Islet precursor cell (in vitro differentiated cells): ENCODE data around the gene C14orf93.
A peak's percentile ranks its signal among the peaks of the same experiment; 100 is the strongest.

Experiments used
- DNase-seq: peaks from one replicate; pipeline ENCODE4 v3.0.0-alpha.2; 2018

C14orf93 gene, protein sequence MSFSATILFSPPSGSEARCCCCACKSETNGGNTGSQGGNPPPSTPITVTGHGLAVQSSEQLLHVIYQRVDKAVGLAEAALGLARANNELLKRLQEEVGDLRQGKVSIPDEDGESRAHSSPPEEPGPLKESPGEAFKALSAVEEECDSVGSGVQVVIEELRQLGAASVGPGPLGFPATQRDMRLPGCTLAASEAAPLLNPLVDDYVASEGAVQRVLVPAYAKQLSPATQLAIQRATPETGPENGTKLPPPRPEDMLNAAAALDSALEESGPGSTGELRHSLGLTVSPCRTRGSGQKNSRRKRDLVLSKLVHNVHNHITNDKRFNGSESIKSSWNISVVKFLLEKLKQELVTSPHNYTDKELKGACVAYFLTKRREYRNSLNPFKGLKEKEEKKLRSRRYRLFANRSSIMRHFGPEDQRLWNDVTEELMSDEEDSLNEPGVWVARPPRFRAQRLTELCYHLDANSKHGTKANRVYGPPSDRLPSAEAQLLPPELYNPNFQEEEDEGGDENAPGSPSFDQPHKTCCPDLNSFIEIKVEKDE

DNA sequence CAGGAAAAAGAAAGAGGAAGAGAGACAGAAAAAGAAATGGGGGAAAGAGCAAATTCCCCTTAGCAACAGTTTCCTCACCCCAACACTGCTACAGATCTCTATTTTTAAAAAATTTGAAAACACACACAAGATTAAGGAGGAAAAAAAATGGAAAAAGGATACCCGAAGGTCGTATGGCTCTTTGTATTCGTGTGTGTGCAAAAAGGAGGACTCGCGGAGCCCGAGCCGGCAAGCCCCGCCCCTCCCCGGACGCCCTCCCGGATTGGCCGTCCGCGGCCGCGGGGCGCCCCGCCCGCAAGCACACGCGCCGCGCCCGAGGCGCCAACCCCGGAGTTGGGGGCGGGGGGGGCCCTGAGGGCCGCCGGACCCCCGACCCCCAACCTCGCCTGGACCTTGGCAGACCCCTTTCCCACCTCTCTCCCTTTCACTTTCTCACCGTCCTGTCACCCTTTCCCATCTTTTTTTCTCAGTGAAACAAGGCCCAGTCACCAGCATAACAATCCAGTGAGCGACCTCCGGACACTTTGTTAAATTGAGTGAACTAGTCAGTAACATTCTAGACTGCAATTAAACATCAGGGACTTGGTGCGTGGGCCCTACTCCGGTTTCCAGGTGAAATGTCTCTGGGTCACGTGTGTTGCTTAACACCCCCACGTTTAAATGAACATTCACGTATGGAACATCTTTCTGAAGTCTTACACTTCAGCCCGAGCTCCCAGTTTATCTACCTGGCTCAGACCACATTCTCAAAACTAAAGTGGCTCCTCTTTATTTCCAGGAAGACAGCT is at the start of gene C14orf93:
TSS of gene C14orf93 (minus strand) at position 205 of the 788 bp plus-strand sequence. CDS start 11,120 bp downstream, outside the sequence.
- DNase-seq, result peak; percentile 78

DNA sequence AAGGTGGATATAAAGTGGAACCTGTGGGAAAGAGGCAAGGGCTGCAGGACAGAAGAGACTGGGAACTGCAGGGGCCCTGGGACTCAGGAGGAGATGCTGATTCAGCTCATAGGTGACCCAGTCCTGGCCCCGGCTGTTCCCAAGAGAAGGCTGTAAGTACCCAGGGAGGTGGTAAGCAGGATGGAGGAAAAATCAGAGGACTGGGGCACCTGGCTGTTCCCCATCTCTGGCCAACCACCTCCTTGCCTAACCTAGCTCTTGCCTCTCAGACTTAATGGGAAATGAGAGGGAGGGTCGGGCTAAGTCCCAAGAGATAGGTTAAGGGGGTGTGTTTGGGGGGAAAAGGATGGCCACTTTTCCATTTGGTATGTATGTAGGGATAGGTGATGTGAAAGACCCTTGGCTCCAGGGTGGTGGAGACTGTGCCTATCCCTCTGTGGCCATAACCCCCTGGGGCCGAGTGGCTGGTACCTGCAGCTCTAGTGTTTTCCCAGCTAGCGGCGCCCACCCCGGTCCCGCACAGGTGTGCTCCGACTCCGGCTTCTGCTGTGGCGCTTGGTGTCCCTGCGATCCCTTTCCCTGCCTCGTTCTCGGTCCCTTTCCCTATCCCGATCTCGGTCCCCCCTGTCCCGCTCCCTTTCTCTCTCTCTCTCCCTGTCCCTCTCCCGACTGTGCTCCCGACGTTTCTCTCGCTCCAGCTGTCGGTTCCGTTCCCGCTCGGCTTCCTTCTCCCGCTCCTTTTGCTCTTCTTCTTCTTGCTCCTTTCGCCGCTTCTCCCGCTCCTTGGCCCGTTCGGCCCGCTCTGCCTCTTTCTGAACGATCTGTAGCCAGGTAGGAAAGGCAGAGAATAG is 48.9 kb upstream of the C14orf93 start:
- no peak for DNase-seq

DNA sequence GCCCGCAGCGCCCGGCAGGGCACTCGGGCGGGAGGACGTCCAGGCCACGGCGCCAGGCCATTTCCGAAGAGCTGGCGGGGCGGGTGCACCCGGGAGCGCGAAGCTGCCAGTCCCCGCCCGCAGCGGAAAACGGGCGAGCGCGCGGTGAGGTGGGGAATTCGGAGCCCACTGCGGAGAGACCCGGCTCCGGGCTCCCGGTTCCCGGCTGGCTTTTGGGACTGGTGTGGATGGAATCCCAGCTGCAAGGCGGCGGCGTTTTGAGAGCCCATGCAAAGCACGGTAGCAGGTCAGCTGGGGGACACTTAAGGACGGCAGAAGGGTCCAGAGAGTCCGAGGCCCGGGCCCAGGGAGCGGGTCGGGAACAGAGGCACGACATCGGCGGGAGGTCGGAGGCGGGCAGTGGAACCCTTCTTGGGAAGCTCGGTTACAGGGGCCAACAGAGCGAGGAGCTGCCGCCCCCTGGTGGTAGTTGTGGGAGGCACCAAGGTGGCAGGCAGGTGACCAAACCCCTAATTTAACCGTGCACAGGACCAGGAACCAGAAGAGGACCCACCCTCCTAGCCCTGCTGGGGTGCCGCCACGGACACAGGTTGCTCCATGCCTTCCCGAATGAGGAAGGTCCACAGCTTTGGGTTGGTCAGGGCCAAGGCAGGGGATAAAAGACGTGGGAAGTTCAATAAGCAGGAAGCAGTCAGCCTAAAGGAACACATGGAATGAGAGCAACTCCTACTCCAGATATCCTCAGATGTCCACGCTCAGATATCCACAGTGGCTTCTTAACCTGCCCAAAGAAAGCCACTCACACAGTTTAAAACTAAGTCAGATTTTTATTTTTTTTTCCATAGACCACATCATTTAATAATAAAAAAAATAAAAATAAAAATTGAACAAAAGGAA is 48.1 kb upstream of the C14orf93 start:
- DNase-seq, result peak; percentile 95

DNA sequence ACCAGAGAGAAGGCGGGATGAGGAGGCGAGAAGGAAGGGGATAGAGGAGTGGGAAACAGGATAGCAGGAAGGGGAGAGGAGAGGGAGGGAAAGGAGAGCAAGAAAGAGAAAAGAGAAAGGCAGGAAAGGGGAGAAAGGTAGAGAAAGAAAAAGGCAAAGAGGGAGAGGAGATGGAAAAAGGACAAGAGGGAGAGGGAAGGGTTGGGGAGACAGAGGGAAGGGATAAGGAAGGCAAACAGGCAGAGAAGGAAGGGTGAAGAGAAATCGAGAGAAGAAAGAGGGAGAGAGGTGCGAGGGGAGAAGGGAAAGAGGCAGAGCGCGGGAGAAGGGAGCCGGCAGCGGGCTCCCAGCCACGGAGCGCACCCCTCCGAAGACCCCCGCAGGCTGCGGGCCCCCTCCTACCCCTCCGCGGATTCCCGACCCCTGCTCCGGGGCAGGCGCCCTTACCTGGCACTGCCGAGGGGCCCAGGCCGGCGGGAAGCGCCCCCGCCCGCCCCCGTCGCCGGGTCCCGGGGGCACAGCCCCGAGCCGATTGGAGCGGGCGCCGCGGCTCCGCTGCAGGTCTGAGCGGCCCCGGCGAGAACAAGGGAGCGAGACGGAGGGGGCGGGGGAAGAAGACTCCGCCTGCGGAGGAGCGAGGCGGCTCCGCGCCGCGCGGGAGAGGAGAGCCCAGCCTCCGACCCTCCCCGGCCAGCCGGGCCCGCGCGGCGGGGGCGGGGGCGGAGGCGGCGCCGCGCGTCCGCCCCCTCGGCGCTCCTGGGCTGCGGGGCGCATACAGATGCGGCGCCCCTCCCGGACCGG is 47.2 kb upstream of the C14orf93 start, which contains the start of gene CDH24:
TSS of gene CDH24 (minus strand) at position 565 of the 801 bp plus-strand sequence. CDS start 1,787 bp downstream, outside the sequence.
- DNase-seq, result peak; percentile 88

DNA sequence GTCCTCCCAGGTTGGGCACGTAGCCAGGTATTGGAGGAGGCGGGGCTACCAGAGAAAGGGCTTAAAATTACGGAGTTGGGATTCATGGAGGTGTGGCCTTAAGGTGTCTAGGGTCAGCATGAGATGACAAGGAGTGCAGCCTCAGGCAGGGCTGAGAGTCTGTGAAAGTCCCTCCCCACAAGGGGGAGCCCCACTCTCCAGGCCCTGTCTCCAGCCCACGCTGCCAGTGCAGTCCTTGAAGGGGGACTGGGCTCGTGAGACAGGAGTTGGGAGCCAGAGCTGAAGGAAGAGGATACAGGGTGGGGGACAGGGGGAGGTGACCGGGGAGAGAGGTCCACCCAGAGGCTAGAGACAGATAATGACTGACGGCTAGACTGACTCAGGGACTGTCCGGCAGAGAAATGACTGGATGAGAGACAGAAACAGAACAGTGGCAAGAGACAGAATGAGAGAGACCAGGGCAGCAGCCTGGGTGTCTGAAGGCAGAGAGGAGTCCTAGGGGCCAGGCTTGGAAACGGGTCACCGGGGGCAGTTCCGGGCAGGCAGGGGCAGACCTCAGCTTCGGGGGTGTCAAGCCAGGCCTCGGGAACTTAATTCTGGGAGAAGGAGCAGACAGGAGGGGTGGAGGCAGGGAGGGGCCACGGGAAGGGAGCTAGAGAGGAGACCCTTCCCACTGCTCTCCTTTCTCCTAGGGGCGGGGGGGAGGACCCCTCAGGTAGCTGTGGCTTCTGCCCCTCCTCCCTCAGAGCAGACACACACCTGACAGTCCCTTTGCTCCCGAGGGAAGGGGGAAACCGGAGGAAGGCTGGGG is 46.4 kb upstream of the C14orf93 start:
- peak; percentile 96 for DNase-seq

DNA sequence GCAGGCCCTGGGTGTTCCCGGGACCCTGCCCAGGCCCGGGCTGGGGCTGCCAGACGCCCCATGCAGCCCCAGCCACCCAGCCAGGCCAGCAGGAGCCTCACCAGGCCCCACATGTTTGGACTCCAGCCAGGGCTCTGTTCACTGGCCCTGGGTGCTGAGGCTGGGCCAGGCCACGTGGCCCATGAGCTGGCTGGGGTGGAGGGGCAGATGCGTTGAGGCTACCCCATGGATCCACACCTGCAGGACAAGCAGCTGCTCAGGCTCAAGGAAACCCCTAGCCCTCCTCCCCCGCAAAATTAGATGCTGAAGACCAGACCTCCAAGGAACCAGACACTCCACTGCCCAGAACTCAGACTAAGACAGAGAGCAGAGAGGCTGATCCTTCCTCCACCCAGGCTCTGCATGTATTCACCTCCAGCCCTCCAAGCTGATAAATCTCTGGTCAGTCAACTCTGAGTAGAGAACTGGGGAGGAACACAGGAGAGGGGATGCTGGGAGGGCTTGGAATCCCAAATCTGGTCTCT is 45.7 kb upstream of the C14orf93 start:
- DNase-seq, result no peak

DNA sequence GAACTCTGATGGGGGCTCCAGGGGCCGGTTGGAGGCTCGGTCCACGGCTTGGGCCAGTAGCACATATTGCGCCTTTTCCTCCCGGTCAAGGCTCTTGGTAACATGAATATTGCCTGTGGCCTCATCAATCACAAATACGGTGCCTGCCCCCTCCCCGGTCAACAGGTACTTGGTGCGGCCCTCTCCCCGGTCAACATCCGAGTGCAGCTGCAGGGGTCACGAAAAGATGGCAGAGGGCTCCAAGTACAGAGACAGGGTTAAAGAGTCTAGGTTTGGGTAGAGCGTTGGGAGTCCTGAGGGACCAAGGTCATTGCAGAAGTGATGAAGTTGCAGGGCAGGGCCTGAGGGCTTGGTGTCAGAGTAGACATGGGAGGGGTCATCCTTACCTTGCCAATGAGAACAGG is 45.2 kb upstream of the C14orf93 start:
- no peak for DNase-seq

DNA sequence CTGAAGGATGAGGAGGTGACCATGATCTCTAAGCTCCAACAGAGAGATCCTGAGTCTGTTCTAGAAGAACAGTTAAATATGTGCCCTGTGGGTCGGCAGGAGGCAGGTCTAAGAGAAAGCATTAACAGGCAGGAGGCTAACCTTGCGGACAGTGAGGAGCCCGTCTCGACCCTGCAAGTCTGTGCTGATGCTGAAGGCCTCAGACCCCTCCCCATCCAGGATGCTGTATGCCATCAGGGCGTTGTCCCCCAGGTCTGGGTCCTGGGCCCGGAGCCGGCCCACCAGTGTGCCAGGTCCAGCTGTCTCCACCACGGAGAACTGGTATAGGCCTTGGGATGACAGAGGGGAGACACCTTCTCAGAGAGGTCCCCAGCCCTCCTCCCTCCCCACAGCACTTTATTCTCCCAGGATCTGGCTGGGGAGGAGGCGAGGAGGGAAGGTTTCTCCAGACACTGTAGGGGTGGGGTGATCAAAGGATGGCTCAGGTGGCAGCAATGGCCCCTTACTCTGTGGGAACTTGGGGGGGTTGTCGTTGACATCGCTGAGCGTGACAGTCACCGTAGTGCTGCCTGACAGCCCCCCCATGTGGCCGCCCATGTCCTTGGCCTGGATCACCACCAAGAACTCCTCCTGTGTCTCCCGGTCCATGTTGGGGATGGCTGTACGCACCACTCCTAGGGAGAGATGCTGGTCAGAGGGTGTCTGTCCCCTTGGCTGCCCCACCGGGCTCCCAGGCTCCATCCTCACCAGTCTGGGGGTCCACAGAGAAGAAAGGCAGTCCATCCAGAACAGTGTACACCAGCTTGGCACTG is 44.3 kb upstream of the C14orf93 start:
- no peak for DNase-seq

DNA sequence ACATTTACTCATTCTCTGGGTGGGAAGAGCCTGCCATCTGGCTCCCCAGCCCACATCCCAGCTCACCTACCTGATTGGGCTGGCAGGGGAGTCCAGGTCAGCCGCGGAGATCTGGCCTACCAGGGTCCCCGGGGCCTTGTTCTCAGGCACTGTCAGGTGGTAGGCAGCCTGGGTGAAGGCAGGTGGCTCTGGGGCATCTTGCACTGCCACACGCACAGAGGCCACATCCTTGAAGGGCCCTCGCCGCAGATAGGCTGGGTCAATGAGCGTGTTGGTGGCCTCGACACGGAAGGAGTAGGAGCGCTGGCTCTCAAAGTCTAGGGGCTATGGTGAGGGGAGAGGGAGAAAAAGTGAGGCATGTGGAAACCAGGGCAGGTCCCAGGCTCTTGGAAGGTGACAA is 43.5 kb upstream of the C14orf93 start:
- no peak for DNase-seq

DNA sequence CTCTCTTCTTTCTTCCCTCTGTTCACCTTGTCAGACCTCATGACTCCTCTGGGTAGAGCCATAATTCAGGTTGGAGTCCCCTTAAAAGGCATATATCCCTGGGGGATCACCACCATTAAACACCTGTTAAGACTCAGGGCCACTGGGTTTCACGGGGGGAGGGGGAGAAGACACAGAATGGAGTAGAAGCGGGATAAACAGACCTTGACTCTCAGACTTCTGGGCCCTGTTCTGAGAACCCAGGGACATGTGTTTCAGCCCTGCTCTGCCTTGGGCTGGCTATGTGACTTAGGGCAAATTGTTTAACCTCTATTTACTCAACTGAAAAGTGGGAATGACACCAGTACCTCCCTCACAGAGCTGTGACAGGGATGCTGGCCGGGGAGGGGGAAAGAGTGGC is 42.7 kb upstream of the C14orf93 start:
- no peak for DNase-seq

DNA sequence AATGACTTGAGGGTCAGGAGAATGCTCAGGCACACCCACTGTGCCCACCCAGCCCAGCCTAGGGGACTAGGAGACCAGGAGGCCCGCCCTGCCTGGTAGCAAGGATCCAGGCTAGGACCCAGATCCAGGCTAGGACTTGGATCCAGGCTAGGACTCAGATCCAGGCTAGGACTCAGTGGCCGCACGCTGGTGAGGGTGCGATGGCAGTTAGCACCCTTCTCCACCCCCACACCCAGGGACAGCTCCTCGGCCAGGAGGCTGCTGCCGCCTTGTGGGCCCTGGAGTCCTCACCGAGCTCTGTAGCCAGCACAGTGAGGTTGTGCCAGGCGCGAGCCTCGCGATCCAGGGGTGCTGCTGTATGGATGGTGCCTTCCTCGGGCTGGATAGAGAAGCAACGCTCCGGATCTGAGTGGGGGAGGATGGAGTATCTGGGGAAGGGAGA is 42.3 kb upstream of the C14orf93 start:
- DNase-seq, result no peak

DNA sequence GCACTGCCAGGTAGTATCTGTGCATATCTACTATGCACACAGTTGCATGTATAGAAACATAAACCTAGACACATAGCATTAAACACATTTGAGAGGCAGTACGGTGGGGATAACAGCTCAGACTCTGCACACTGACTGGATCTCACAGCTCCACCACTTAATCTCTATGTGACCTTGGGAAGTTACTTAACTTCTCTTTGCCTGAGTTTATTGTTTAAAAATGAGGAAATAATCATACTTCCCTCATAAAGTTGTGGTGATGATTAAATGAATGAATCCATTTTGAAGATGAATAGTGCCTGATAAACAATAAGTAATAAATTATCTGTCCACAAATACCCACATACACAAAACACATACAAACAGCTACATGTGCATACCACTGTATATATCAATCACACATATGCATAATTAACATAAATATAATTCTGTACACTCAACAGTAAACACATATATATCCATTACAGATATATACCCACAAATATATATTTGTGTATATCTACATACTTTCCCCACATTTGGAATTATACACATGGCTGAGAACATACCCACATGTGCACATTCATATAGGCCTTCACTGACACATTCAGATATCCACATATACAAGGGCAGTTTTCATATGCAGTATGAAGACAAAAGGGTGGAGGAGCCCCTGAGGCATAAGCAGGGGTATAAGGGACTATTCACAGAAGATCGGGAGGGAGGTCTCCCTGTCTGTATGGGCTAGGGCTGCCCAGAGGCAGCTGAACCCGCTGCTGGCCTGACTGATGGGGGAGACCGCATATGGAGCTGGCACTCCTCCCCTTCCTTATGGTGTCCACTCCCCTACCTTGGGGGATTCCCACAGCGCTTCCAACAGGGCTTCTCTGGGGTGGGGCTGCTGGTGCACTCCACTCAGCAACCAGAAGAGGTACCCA is 41.5 kb upstream of the C14orf93 start:
- no peak for DNase-seq

DNA sequence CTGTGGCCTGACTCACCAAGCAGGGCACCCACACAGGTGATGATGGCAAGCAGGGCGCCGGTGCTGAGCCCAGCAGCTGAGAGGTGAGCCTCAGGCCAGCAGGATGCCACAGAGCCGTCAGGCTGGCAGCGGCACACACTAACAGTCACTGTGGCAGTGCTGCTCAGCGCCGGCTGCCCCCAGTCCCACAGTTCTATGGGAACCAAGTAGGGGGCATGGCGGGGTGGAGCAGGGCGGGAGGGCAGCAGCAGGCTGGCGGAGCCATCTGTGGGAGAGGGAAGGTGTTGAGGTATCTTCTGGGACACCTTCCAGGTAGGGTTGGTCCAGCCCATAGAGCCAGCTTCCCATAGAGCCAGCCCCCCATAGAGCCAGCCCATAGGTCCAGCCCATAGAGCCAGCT is 39.1 kb upstream of the C14orf93 start:
- no peak for DNase-seq

DNA sequence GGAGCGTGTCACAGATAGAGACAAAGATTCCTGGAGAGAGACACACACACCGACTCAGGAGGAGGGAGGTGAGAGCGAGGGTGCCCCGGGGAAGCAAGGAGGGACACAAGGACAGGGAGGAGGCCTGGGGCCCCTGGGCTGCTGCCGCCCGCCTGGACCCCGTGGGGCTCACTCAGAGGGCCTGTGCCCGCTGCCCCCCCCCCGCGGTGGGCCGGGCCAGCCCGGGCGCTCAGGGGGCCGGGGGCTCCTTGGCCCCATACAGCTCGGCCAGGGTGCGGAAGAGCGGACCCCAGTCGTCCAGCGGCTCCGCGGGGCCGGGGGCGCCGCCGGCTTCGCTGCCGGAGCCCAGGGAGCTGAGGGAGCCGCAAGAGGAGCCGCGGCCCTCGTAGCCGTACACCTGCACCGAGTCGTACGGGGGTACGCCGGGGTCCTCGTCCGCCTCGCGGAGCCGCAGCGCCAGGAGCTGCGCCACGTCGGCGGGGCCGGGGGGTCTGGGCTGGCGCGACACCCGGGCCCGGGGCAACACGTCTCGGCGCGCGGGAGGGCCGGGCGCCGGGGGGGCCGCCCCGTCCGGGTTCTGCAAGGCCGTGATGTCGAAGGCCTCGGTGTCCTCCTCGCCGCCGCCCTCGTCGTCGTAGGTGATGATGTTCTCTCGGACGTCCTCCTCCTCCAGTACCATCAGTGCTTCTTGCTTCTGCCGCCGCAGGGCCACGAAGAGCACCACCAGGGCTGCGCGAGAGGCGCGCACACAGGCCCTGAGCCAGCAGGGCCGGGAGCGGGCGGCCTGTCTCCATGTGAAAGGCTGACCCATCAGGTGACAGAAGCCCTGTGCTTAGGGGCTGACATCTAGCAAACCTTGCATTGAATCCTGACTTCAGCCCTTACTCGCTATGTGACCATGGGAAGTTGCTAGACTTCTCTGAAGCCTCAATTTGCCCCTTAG is 38.1 kb upstream of the C14orf93 start:
- peak; percentile 49 for DNase-seq

DNA sequence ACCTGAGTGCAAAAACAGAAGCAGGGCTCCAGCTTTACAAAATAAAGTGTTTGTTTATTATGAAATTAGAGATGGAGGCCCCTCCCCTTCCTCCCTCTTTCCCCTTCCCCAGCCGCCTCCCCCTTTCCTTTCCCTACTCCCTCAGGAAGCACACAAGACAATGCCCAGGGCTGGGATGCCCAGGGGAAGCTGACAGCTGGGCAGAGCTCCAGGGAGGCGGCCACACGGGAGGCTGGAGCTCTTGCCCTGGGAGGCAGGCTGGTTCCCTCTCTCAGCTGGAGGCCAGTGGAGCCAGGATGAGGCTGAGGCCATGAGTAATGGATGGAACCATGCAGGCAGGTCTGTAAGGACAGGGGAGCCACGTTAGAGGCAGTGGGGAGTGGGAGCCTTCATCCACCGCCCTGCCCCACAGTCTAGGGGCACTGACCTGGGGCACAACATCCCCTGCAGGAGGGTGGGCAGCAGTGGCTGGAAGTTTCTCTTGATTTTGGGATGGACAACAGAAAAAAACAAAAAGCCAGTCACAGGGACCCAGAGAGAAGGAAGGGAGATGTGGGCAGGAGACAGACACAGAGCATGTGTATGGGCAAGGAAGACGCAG is 37.2 kb upstream of the C14orf93 start:
- DNase-seq, result peak; percentile 48
